SK-N-MC (cell line): ENCODE measurements around the gene DERL3.
A peak's percentile ranks its signal among the peaks of the same experiment; 100 is the strongest.

Experiments
- DNase-seq: peaks from one replicate; pipeline ENCODE4 v3.0.0-alpha.2; 2011; ENCODE audit warnings: low read depth, low spot score
- H3K27ac ChIP-seq: fragments of 200-600 bp; sonication (generic); 2 replicates; pipeline ENCODE4 v1.5.1; 2016; ENCODE audit warnings: mixed run types
- H3K36me3 ChIP-seq: fragments of 200-600 bp; sonication (generic); 2 replicates; pipeline ENCODE4 v1.6.1; 2017; ENCODE audit warnings: antibody characterized with exemption, low read length, mixed read lengths; ENCODE audit not compliant: insufficient read depth
- H3K4me3 ChIP-seq: fragments of 200-600 bp; sonication (generic); 2 replicates; pipeline ENCODE4 v1.5.1; 2016
- H3K9ac ChIP-seq: fragments of 200-600 bp; sonication (generic); 2 replicates; pipeline ENCODE4 v1.8.0; 2017; ENCODE audit warnings: mixed run types, mixed read lengths; ENCODE audit not compliant: insufficient read length
- H3K9me3 ChIP-seq: fragments of 200-600 bp; sonication (generic); 2 replicates; pipeline ENCODE4 v1.6.1; 2017; ENCODE audit warnings: low read depth, mild to moderate bottlenecking, antibody characterized with exemption, low read length, moderate library complexity, mixed read lengths
- EZH2 ChIP-seq: fragments of 200-600 bp; sonication (generic); IDR thresholded peaks from one replicate; pipeline ENCODE4 v1.6.1; 2017; ENCODE audit warnings: antibody characterized with exemption
- FOXP2 ChIP-seq: optimal IDR thresholded peaks from 2 replicates; pipeline ENCODE3; 2011; ENCODE audit warnings: mild to moderate bottlenecking, moderate library complexity; ENCODE audit not compliant: insufficient read depth; ENCODE audit errors: extremely low read length, control extremely low read depth
- POLR2AphosphoS5 ChIP-seq: IDR thresholded peaks from 2 replicates; pipeline ENCODE4 v1.6.1; 2012; ENCODE audit warnings: mild to moderate bottlenecking, low read depth, low read length, borderline replicate concordance

DERL3 gene

GRCh38 chr22:23834793-23835483 lies 3.9 kb downstream of the DERL3 start:
- H3K27ac ChIP-seq = no peak overlapping the region

GRCh38 chr22:23834406-23834792 lies 4.4 kb downstream of the DERL3 start:
- H3K4me3 ChIP-seq = no peak overlapping the region
- no peak overlapping the region for H3K9ac ChIP-seq
- peaks cover 59% of the 10 kb centered on the region for H3K36me3 ChIP-seq
- no peak for TF ChIP-seq EZH2
- no peak for TF ChIP-seq FOXP2
- no peak for TF ChIP-seq POLR2AphosphoS5
- peaks cover 4% of the 10 kb centered on the region; the same call in 1 of the 2 replicates for H3K9me3 ChIP-seq
- H3K27ac ChIP-seq = no peak overlapping the region
- DNase-seq = no peak

More at GRCh38 chr22:23834793-23835483, 3.9 kb downstream of the DERL3 start:
- TF ChIP-seq EZH2 (no peak), FOXP2 (no peak), POLR2AphosphoS5 (no peak)
- no peak overlapping the region for H3K4me3 ChIP-seq
- no peaks in the 10 kb centered on the region for H3K9me3 ChIP-seq
- peaks cover 54% of the 10 kb centered on the region for H3K36me3 ChIP-seq
- no peak for DNase-seq
- no peak overlapping the region for H3K9ac ChIP-seq

- H3K9me3 ChIP-seq = peaks cover 6% of the 10 kb centered on the region; the same call in 1 of the 2 replicates
- TF ChIP-seq POLR2AphosphoS5 (no peak), EZH2 (no peak), FOXP2 (no peak)
- H3K9ac ChIP-seq = no peak overlapping the region
- DNase-seq = no peak
- no peak overlapping the region for H3K27ac ChIP-seq
- no peak overlapping the region for H3K4me3 ChIP-seq
- H3K36me3 ChIP-seq = peaks cover 64% of the 10 kb centered on the region
These were observed 4.9 kb downstream of the DERL3 start for GRCh38 chr22:23833911-23834317.

- DNase-seq = no peak
- TF ChIP-seq POLR2AphosphoS5 = no peak
- no peak for TF ChIP-seq FOXP2
- no peak for TF ChIP-seq EZH2
- no peak overlapping the region for H3K4me3 ChIP-seq
- peaks cover 70% of the 10 kb centered on the region for H3K36me3 ChIP-seq
- H3K27ac ChIP-seq = no peak overlapping the region
- no peak overlapping the region for H3K9ac ChIP-seq
- H3K9me3 ChIP-seq = peaks cover 6% of the 10 kb centered on the region; the same call in 1 of the 2 replicates
These were observed 5.6 kb downstream of the DERL3 start for GRCh38 chr22:23833017-23833751.

- no peak overlapping the region for H3K9ac ChIP-seq
- H3K9me3 ChIP-seq = peaks cover 6% of the 10 kb centered on the region; the same call in 1 of the 2 replicates
- H3K4me3 ChIP-seq = no peak overlapping the region
- no peak overlapping the region for H3K27ac ChIP-seq
- TF ChIP-seq FOXP2 = no peak
- no peak for TF ChIP-seq POLR2AphosphoS5
- no peak for TF ChIP-seq EZH2
- DNase-seq = no peak
- H3K36me3 ChIP-seq = peaks cover 77% of the 10 kb centered on the region
These were observed 6.4 kb downstream of the DERL3 start for GRCh38 chr22:23832226-23833016.

GRCh38 chr22:23831781-23832180 lies 7.0 kb downstream of the DERL3 start:
- DNase-seq = no peak
- no peak overlapping the region for H3K4me3 ChIP-seq
- H3K9me3 ChIP-seq = peaks cover 6% of the 10 kb centered on the region; the same call in 1 of the 2 replicates
- H3K9ac ChIP-seq = no peak overlapping the region
- H3K27ac ChIP-seq = no peak overlapping the region
- peaks cover 83% of the 10 kb centered on the region for H3K36me3 ChIP-seq
- TF ChIP-seq EZH2 (no peak), FOXP2 (no peak), POLR2AphosphoS5 (no peak)

- Histone ChIP-seq H3K36me3 (peaks cover 87% of the 10 kb centered on the region), H3K9ac (no peak overlapping the region), H3K27ac (no peak overlapping the region), H3K9me3 (peaks cover 6% of the 10 kb centered on the region; the same call in 1 of the 2 replicates), H3K4me3 (no peak overlapping the region)
- no peak for DNase-seq
- TF ChIP-seq POLR2AphosphoS5 (no peak), EZH2 (no peak), FOXP2 (no peak)
These were observed 7.5 kb downstream of the DERL3 start for GRCh38 chr22:23831261-23831660.

- peak; percentile 94 for DNase-seq
- TF ChIP-seq EZH2 (no peak), POLR2AphosphoS5 (no peak), FOXP2 (no peak)
- Histone ChIP-seq H3K36me3 (peaks cover 88% of the 10 kb centered on the region), H3K9ac (no peak overlapping the region), H3K9me3 (peaks cover 6% of the 10 kb centered on the region; the same call in 1 of the 2 replicates), H3K27ac (peak overlapping the region; percentile 90), H3K4me3 (peak overlapping the region; percentile 67)
These were observed 8.9 kb downstream of the DERL3 start for GRCh38 chr22:23829845-23830372.
